HL-60 (cell line): Measurements from ENCODE around the gene GMDS.

Experiments used
- DNase-seq, 2 experiments: peaks; one replicate each; pipeline ENCODE4 v3.0.0-alpha.2; 2010 to 2020; ENCODE audit warnings: low read depth in 1 of 2, low spot score in 1 of 2
- H3K27ac ChIP-seq: fragments of 250-450 bp; sonication (Bioruptor Pico); replicated peaks from 2 replicates; pipeline ENCODE4 v1.5.1; 2020; ENCODE audit warnings: mild to moderate bottlenecking, moderate library complexity
- H3K27me3 ChIP-seq: fragments of 250-450 bp; sonication (Bioruptor Pico); 2 replicates; pipeline ENCODE4 v1.5.1; 2021; ENCODE audit warnings: mild to moderate bottlenecking, moderate library complexity; ENCODE audit not compliant: insufficient read depth, poor library complexity, severe bottlenecking
- H3K4me3 ChIP-seq: replicated peaks from 2 replicates; pipeline ENCODE4 v1.5.1; 2011; ENCODE audit warnings: mild to moderate bottlenecking, control low read depth, low read length; ENCODE audit not compliant: insufficient read depth
- CTCF ChIP-seq: IDR thresholded peaks from one replicate; pipeline ENCODE4 v1.5.1; 2011; ENCODE audit warnings: low read length, control low read depth, inconsistent platforms; ENCODE audit not compliant: insufficient read depth
- GABPA ChIP-seq: IDR thresholded peaks from 2 replicates; pipeline ENCODE4 v1.6.1; 2012; ENCODE audit warnings: low read depth
- POLR2AphosphoS5 ChIP-seq: IDR thresholded peaks from 2 replicates; pipeline ENCODE4 v1.6.1; 2012; ENCODE audit warnings: low read depth
- REST ChIP-seq: IDR thresholded peaks from 2 replicates; pipeline ENCODE4 v1.6.1; 2012; ENCODE audit warnings: low read depth; ENCODE audit not compliant: insufficient replicate concordance
- SPI1 ChIP-seq: IDR thresholded peaks from 2 replicates; pipeline ENCODE4 v1.6.1; 2012; ENCODE audit warnings: low read depth, mild to moderate bottlenecking, borderline replicate concordance

The GMDS gene

GRCh38 chr6:1991332-1991878 is 254.0 kb downstream of the GMDS start:
- H3K4me3 ChIP-seq: no peak overlapping the region
- no peak overlapping the region for H3K27ac ChIP-seq
- TF ChIP-seq REST: no peak
- TF ChIP-seq CTCF: no peak
- TF ChIP-seq POLR2AphosphoS5: no peak
- no peak for TF ChIP-seq GABPA
- no peak for TF ChIP-seq SPI1
- no peak for DNase-seq
- no peaks in the 10 kb centered on the region for H3K27me3 ChIP-seq

GRCh38 chr6:1988843-1989242 is 256.6 kb downstream of the GMDS start:
- Histone ChIP-seq H3K27me3 (no peaks in the 10 kb centered on the region), H3K27ac (no peak overlapping the region), H3K4me3 (no peak overlapping the region)
- TF ChIP-seq GABPA (no peak), REST (no peak), CTCF (no peak), SPI1 (no peak), POLR2AphosphoS5 (no peak)
- DNase-seq: no peak

- no peak for TF ChIP-seq GABPA
- no peak for DNase-seq
- Histone ChIP-seq H3K27ac (no peak overlapping the region), H3K27me3 (no peaks in the 10 kb centered on the region), H3K4me3 (no peak overlapping the region)
Observed at GRCh38 chr6:1987640-1988039, 257.8 kb downstream of the GMDS start.

GRCh38 chr6:1986454-1987243 is 258.8 kb downstream of the GMDS start:
- no peak overlapping the region for H3K4me3 ChIP-seq
- no peak for TF ChIP-seq SPI1
- TF ChIP-seq REST: no peak
- no peak for TF ChIP-seq CTCF
- TF ChIP-seq POLR2AphosphoS5: no peak
- no peak for TF ChIP-seq GABPA
- no peaks in the 10 kb centered on the region for H3K27me3 ChIP-seq
- DNase-seq: no peak
- no peak overlapping the region for H3K27ac ChIP-seq
